ENCODE measurements around the gene ADGRG3.

The ADGRG3 gene, protein sequence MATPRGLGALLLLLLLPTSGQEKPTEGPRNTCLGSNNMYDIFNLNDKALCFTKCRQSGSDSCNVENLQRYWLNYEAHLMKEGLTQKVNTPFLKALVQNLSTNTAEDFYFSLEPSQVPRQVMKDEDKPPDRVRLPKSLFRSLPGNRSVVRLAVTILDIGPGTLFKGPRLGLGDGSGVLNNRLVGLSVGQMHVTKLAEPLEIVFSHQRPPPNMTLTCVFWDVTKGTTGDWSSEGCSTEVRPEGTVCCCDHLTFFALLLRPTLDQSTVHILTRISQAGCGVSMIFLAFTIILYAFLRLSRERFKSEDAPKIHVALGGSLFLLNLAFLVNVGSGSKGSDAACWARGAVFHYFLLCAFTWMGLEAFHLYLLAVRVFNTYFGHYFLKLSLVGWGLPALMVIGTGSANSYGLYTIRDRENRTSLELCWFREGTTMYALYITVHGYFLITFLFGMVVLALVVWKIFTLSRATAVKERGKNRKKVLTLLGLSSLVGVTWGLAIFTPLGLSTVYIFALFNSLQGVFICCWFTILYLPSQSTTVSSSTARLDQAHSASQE

DNA sequence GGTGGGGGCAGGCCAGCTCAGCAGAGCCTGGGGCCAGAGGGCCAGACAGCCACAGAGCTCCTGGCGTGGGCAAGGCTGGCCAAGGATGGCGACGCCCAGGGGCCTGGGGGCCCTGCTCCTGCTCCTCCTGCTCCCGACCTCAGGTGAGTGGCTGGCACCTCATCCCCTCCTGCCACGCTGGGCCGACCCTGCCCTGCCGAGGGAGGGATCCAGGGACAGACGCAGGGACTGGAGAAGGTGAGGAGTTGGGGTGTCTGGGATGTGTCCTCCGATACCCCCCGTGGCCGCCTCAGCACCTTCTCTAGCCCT is at the start of gene ADGRG3:
Gene ADGRG3, plus strand, starts transcription at position 44 of the 309 bp plus-strand sequence. Its CDS starts 42 bp downstream, at position 86.
- no peak for DNase-seq (ENCODE audit: low read depth in 2 of 3, low spot score in 1 of 3)

DNA sequence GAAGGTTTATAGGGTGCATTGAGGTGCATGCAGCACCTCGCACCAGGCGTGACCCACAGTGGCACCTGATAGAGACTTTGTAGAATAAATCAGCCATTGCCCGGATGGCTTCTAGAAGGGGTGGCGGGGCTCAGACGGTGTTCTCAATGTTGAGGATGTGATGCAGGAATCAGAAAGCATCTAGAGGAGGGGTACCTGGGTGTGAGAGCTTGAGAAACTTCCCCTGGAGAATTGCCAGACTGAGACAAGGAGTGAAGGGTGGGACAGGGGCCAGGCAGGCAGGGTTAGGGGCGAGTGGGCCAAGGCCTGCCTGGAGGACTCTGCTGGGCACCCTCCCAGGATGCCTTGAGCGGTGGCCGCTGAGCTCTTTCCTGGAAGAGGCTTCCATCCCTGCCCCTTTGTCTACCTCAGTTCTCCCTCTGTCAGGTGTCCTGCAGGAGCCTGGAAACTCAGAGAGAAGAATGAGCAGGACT is 48.9 kb upstream of the ADGRG3 start:
- DNase-seq (ENCODE audit: low read depth in 2 of 3, low spot score in 1 of 3): no peak

DNA sequence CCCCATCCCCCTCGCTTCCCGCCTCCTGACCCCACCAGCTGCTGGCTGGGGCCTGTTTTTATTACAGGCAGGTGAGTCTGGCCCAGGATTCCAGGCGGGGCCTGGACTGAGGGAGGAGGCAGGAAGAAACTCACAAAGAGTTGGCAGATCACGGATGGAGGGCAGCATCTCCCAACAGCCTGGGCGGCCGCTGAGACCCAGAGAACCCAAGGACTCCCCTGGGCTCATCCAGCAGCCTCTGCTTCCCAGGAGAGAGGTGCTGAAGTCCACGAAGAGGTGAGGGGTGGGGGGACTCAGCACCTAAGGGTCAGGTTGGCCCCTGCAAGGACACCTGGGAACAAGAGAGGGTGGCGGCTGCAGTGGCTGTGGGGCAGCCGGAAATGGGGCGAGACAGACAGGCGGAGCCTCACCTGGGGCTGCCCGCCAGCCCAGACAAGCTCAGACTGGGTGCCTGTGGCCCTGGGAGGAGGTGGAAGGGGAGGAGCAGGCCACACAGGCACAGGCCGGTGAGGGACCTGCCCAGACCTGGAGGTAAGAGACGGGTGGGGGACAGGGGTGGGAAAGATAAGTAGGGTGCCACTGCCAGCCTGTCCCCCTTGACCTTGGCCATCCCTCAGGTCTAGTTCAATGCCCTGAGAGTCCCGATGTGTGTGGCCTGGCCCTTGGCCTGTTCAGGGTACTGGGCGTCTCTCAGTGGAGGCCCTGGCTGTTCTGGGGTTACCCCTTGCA is 48.3 kb upstream of the ADGRG3 start:
- no peak for DNase-seq (ENCODE audit: low read depth in 2 of 3, low spot score in 1 of 3)

DNA sequence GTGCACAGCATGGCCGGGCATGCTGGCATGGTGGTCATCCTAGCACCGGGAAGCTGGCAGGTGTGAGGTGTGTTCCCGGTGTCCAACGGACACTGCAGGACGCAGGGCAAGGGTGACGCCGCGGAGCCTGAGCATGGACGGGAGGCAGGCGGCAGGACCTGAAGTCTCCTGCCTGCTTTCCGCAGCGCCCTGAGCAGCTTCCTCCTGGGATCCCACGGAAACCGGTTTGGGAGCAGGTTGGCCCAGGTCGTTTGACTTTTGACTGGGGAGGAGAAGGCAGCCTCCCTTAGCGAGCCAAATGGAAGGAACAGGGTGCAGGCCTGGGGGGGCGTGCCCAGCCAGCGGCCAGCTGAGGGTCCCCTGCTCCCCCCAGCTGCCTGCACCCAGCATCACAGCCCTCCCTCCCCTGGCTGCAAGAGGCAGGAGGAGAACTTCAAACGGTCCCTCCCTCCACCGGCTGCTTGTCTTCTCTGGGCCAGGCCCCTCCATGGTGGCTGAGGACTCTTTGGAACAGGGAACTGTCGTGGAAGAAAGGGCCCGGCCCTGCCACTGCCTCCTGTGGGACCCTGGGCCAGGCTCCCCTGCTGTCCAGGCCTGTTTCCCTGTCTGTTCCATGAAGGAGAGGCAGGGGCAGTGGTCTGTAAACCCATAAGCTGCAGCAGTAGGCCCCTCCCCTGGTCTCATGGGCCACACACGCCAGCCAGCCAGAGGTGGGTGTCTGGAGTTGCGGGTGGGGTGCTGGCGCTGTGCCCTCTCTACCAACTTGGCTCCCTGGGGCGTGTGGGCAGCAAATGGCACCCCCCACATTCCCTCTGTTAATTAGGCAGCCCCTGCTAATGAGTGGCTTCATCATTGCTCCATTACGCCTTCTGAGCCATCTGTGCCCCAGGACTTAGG is 47.5 kb upstream of the ADGRG3 start:
- no peak for DNase-seq (ENCODE audit: low read depth in 2 of 3, low spot score in 1 of 3)

DNA sequence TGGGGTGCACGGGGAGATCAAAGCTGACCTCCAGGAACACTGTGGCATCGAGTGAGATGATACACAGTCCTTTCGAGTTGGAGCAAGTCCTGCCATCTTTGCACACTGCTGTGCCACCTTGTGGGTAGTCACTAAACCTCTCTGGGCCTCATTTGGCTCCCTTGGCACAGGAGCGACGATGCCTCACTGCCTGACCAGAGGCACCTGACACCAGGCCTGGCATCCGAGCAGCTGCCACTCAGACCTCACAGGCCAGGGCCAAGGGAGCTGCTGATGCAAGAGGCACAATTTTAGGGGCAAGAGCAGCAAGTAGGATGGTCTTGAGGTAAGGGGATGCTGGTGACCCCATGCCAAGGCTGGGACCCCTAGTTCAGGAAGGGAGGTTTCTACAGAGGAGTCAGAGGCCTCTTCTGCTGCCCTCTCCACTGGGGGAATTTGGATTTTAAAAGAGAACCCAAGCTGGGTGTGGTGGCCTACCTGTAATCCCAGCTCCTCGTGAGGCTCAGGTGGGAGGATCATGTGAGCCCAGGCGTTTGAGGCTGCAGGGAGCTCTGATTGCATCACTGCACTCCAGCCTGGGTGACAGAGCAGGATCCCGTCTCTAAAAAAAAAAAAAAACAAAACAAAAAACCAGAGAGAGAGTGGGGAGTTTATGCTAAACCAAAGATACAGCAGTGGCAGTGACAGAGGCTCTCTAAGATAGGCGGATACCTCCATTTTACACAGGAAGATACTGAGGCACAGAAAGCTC is 46.4 kb upstream of the ADGRG3 start:
- no peak for DNase-seq (ENCODE audit: low read depth in 2 of 3, low spot score in 1 of 3)

DNA sequence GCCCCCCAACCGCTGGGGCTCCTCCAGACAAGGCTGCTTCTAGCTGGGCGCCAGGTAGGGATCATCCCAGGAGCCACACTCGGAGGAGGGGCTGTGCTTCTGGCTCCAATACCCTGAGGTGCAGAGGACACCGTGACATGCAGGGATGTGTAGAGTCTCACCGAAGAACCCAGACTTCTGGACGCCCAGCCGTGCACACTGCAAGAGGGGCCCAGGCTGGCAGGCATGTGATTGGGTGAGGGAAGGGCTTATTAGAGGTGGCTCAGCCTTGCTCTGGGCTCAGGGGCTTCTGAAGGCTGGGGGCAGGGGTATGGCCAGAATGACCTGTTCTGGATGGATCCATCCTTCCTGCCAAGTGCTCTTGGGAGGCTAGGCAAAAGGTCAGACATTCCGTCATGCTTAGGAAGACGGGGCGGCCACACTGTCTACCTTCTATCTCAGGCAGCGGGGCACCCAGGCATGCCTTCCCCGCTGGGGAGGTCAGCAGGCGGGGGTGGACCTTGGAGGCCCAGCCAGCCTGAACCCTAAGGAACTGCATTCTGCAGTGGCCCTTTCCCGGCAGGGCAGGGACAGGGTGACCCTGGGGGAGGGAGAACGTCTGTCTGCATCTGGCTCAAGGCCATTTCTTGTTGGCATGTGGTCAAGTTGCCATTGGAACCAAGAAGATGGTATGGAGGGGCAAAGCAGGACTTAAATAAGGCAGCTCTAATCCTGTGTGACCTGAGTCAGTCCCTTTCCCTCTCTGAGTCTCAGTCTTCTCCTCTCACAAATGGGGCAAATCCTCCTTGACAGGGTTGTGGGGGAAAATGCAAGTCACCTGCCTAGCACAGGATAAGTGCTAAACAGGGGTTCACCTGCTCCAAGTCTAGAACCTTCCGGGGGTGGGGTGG is 45.5 kb upstream of the ADGRG3 start:
- DNase-seq (ENCODE audit: low read depth in 2 of 3, low spot score in 1 of 3): no peak

DNA sequence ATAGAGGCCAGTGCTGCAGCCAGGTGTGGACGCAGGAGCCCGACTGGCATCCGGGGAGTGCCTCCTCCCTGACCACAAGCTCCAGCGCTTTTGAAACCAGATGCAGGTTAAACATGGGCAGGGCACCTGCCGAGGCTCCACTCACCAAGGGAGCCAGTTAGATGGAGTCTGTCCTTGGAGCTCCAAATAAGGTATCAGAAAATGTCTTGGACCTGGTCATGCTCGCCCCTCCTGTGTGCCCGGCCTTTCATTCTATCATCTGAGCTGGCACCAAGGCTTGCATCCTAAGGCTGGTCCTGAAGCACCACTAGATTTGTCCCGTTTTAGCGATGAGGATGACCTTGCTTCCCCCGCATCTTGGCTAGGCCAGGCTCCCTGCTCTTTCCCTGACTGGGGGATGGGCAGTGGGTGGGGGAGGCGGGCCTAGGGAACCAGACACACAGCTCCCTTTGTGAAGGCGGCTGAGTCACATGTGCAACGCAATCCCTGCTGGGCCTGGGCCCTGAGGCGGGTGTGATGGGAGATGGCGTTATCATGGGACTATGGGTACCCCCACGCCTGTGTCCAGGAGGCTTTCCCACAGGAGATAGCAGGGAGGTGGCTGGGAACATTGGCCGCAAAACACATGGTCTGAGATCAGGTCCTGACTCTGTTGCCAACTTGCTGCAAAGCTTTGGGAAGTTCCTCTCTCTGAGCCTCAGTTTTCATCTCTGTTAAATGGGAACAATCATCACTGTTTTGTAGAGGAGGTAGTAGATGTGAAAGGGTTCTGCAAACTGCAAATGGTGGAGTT is 44.7 kb upstream of the ADGRG3 start:
- DNase-seq (ENCODE audit: low read depth in 2 of 3, low spot score in 1 of 3): no peak

DNA sequence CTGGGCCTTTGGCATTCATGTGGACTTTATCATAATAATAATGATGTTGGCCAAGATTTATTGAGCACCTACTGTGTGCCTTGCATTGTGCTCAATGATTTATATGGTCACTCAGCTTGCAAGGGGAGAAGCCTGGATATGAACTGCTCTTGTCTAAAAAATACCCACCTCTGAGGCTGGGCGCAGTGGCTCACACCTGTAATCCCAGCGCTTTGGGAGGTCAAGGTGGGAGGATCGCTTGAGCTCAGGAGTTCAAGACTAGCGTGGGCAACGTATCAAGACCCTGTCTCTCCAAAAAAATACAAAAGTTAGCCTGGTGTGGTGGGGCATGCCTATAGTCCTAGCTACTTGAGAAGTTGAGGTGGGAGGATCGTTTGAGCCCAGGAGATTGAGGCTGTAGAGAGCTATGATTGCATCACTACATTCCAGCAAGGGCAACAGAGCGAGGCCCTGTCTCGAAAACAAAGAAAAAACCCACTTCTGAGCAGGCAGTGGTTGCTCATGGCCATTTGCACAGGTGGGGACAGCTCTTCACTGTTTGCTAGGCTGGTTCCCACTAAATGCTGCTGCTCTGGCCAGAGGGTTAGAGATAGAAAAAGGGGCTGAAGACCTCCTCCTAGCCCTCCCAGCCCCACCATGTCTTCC is 43.9 kb upstream of the ADGRG3 start:
- DNase-seq (ENCODE audit: low read depth in 2 of 3, low spot score in 1 of 3): no peak

DNA sequence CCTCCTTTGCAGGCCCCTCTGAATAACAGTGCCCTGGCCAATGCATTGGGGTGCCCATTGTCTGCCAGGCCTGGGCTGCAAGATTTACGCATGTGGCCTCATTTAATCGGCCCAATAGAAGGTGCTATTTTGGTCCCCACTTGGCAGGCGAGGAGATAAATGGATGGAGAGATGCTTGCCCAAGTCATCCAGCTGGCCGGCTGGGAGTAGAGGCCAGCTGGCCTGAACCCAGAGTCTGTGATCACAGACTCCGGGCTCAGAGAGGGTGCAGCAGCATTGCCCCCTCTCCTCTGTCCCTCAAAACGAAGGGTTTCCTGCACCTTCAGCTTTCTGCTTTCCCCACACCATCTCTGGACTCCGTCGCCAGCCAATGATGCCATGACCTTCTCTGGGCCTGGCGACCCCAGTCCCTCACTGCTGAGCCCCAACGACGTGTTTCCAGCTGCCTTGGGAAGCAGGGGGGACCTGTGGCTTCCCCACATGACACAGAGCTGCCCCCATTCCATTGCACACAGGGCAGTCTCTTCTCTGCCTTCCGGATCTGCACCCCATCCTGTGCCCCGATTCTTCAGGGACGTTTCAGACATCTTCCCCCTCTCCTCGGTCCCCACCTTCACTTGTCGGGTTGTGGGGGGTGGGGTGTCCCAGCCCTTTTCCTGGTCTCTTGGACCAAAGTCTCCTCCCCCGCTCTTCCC is 43.2 kb upstream of the ADGRG3 start:
- DNase-seq (ENCODE audit: low read depth in 2 of 3, low spot score in 1 of 3): no peak

DNA sequence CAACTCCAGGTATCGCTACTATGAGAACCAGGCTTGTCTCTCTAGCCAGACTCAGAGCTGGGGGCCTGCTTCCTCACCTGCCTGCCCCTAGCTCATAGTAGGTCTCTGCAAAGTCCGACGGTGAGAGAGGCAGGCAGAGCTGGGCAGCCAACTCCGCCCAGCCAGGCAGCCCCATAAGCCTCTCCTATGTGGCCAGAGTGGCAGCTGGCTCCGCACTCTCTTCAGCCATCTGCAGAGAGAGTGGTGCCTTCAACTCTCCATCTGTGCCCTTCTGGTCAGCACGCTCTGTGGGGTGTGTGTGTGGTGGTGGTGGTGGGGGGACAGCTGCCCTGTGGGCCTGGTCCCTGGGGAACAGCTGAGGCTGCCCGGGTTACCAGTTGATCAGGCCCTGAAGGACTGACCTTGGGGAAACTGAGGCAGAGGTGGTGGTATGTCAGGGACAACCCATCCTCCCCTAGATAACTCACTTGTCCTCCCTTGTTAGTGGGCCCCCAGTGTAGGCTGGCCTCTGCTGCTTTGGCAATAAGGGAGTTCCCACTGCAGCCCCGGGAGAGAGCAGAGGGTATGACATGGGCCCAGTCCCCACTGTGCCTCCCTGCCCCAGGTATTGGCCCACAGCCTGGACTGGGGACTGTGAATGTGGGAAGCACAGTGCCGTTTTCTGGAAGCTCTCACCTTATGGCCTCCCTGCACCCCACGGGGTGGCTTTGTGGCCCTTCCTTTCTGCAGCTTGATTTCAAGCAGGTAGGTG is 41.5 kb upstream of the ADGRG3 start:
- DNase-seq (ENCODE audit: low read depth in 2 of 3, low spot score in 1 of 3): no peak

DNA sequence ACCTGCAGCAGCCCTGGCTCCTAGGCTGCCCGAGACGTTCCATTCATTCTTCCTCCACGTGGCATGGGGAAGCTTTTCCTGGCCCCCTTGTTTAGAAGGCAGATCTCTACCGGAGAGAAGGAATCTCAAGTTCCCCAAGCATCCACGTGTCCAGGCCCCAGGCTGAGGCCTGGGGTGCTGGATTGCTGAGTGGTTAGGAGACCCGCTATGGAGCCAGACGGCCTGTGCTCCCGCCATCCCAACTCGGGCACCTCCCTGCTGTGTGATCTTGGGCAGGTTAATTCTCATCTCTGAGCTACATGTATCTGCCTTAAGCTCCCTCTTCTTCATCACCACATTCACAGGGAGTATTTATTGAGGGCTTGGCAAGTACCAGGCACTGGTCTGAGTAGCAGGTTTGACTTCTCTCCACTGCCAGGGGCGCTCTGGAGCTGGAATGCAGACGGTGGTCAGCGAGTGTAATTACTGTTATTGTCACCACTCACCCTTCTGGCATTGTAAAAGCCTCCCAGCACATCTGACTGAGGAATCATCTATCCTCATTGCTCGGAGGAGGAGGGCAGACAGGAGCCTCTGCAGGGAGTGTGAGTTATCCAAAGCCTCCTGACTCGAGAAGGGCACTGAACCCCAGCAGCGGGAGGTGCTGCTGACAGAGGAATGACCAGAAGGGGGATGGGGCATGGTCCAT is 40.8 kb upstream of the ADGRG3 start:
- no peak for DNase-seq (ENCODE audit: low read depth in 2 of 3, low spot score in 1 of 3)

DNA sequence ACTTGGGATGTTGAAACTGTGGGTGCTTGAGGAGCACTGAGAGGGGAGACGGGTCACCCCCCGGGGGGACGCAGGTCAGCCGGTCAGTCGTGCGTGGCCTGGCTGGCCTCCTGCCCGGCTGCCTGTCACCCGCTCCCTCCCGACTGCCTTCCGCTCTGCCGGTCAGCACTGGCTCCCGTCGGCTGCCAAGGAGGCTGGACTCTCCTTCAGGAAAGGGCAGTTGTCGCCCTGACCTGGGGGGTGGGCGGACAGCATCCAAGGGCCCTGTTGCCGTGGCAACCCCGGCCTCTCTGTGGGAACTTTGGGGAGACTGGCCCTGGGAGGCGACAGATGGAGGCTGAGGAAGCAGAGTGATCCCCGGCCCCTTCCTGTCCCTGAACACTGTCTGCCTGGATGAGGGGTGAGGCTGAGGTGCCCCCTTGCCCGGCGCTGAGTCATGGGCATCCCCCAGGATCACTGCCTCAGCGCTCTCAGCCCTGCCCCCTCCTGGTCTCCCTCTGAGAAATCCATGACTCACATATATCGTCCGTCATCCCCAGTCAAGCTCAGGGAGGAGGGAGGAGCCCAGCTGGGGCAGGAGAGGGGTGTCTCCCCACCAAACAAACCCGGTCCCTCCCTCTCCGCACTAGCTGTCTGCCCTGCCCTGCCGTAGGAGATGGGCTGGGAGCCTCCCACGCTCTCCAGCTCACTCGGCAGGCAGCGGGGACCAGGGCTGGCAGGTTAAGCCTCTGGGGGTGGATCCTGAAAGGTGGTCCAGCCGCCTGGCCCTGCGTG is 39.9 kb upstream of the ADGRG3 start, which contains the start of gene ADGRG1:
Gene ADGRG1, plus strand, starts transcription at position 623 of the 774 bp plus-strand sequence. CDS start 21,658 bp downstream, outside the sequence.
- DNase-seq (ENCODE audit: low read depth in 2 of 3, low spot score in 1 of 3): peak; percentile 20 to 48 (median 42)

DNA sequence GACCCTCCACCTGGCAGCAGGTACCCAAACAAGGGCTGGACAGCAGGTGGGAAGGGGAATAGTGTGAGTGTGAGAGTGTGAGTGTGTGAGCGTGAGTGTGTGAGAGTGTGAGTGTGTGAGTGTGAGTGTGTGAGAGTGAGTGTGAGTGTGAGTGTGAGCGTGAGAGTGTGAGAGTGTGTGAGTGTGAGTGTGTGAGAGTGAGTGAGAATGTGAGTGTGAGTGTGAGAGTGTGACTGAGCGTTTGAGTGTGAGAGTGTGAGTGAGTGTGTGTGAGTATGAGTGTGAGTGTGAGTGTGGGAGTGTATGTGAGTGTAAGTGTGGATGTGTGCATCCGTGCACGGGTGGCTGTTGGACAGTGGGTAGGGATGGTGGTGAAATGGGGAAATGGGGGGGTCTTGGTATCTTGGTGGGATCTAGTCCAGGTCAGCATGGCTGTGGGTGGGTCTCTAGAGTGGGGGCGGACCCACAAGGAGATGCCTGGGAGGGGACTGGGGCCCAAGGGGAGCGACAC is 39.3 kb upstream of the ADGRG3 start:
- no peak for DNase-seq (ENCODE audit: low read depth in 2 of 3, low spot score in 1 of 3)

DNA sequence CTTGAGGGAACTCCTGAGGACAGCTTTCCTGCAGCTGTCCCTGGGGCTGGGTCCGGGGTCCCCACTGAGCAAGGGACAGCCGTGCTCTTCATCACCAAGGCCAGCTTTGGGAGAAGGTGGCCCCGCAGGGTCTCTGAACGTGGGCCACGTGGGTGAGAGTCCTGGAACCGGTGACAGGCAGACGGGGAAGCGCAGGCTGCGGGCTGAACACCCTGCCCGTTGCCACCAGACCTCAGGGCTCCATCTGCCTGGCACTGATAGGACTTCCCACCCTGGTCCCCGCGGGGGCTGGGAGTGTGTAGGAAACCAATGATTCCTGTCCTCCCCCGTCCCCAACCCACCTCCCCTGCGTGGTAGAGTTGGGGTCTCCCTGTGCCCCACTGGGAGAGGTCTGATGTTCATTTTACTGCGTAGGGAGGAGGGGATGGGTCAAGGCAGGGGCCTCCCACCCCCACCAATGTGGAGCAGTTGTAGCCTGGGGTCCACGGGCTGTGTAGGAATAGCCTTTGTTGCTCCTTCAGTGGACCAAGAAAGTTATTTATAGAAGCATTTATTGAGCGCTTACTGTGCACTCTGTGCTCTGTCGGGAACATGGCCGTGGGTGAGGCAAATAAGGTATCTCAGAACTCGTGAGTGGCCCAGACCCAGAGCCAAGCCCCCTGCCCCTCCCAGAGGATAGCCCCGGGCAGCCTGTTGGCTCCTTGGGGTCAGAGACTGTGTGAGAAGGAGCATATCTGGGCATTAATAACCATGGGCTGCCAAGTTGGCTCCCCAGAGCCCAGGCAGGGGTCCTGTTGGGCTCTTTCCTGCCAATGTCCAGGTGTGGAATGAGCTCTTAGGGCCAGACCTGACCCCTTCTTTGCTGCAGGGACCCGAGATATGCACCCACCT is 38.3 kb upstream of the ADGRG3 start:
- no peak for DNase-seq (ENCODE audit: low read depth in 2 of 3, low spot score in 1 of 3)
